ENCODE measurements around the gene MACO1.
"Not testable (repeated sequence)": the region's sequence is repeated elsewhere in the genome, so short reads cannot be mapped to it uniquely, and the experiment has no call there.

The MACO1 gene

GRCh38 chr1:25425098-25426085 lies 5.3 kb upstream of the MACO1 start:
- DNase-seq: no peak

GRCh38 chr1:25427696-25428095 lies 3.0 kb upstream of the MACO1 start:
- DNase-seq: no peak

- DNase-seq: no peak
Observed at GRCh38 chr1:25428475-25429166, 2.1 kb upstream of the MACO1 start.

GRCh38 chr1:25430967-25431881 lies 527 bp downstream of the MACO1 start:
- peak; percentile 73 for DNase-seq

GRCh38 chr1:25431955-25432719 lies 1.4 kb downstream of the MACO1 start:
- no peak for DNase-seq

GRCh38 chr1:25432749-25433388 lies 2.2 kb downstream of the MACO1 start:
- no peak for DNase-seq

- DNase-seq: no peak
Observed at GRCh38 chr1:25433389-25434186, 2.9 kb downstream of the MACO1 start.

GRCh38 chr1:25435397-25436108 lies 4.9 kb downstream of the MACO1 start:
- no peak for DNase-seq

- no peak for DNase-seq
Observed at GRCh38 chr1:25437672-25438071, 7.0 kb downstream of the MACO1 start.

GRCh38 chr1:25439287-25439686 lies 8.6 kb downstream of the MACO1 start:
- no peak for DNase-seq

GRCh38 chr1:25442178-25442577 lies 11.5 kb downstream of the MACO1 start:
- DNase-seq: no peak

- no peak for DNase-seq
Observed at GRCh38 chr1:25443030-25443699, 12.5 kb downstream of the MACO1 start.

- not testable (repeated sequence) for DNase-seq
Observed at GRCh38 chr1:25444604-25445003, 13.9 kb downstream of the MACO1 start.

GRCh38 chr1:25445993-25446538 lies 15.4 kb downstream of the MACO1 start:
- DNase-seq: no peak

- DNase-seq: no peak
Observed at GRCh38 chr1:25447547-25447946, 16.9 kb downstream of the MACO1 start.

GRCh38 chr1:25450891-25451290 lies 20.2 kb downstream of the MACO1 start:
- no peak for DNase-seq

- DNase-seq: no peak
Observed at GRCh38 chr1:25451908-25452307, 21.2 kb downstream of the MACO1 start.

GRCh38 chr1:25456502-25456901 lies 25.8 kb downstream of the MACO1 start:
- DNase-seq: no peak
